B cell (primary cell): ENCODE measurements around the gene ESRRA. TPM values are rescaled to one million over a fixed set of nuclear protein-coding genes. Genes with fewer than 3 reads are reported as not detected.

Source experiments
- ATAC-seq: fragments of 200-7000 bp; cut with Tn5 transposase; one replicate; pipeline ENCODE4 v1.10.0; 2021; ENCODE audit warnings: low read depth, mild to moderate bottlenecking, moderate number of reproducible peaks, moderate library complexity
- CTCF ChIA-PET: fragments of 350-600 bp; sonication (Branson Sonifier 250); formaldehyde crosslinking; loops from one replicate; lab custom pipeline; 2021; ENCODE audit warnings: antibody characterized with exemption, inconsistent platforms; lab: Charles Lee
- POLR2A ChIA-PET: fragments of 350-600 bp; sonication (Branson Sonifier 250); formaldehyde crosslinking; loops from one replicate; lab custom pipeline; 2021; ENCODE audit warnings: antibody characterized with exemption; lab: Charles Lee
- DNase-seq: peaks from one replicate; pipeline ENCODE4 v3.0.0; 2013
- H2AFZ ChIP-seq: 2 replicates; pipeline ENCODE4 v1.6.1; 2012; ENCODE audit warnings: mild to moderate bottlenecking, low read depth, low read length; ENCODE audit not compliant: insufficient read depth, poor library complexity, severe bottlenecking
- H3K27ac ChIP-seq, 2 donors: 1 replicate in 1 of 2; 2 replicates in 1 of 2; pipeline ENCODE4 v1.5.1; 2012 to 2013; ENCODE audit warnings: low read length in 2 of 2, mild to moderate bottlenecking in 2 of 2, moderate library complexity in 1 of 2
- H3K27me3 ChIP-seq, 4 experiments: fragments of 200-600 bp in 1 of 4; sonication (generic) in 1 of 4; replicated peaks in 1 of 4; 1 replicate in 2 of 4; 2 replicates in 2 of 4; pipeline versions ENCODE4 v1.6.1 to v1.7.0; 2013 to 2016; ENCODE audit warnings: low read length in 3 of 4, mild to moderate bottlenecking in 2 of 4, mixed read lengths in 1 of 4, moderate library complexity in 1 of 4; ENCODE audit not compliant: insufficient read depth in 4 of 4, control insufficient read depth in 3 of 4; ENCODE audit errors: control extremely low read depth in 1 of 4
- H3K36me3 ChIP-seq, 2 experiments: replicated peaks in 1 of 2; 1 replicate in 1 of 2; 2 replicates in 1 of 2; pipeline versions ENCODE4 v1.6.1 to v1.7.1; 2013; ENCODE audit warnings: low read length in 1 of 2; ENCODE audit not compliant: insufficient read depth in 2 of 2, control insufficient read depth in 1 of 2; ENCODE audit errors: control extremely low read depth in 1 of 2, extremely low read depth in 1 of 2
- H3K4me1 ChIP-seq, 2 donors: fragments of 200-600 bp in 1 of 2; sonication (generic) in 1 of 2; 1 replicate in 1 of 2; 2 replicates in 1 of 2; pipeline versions ENCODE4 v1.5.1 to v1.6.1; 2013 to 2017; ENCODE audit warnings: low read length in 2 of 2; ENCODE audit not compliant: control insufficient read depth in 2 of 2, insufficient read depth in 2 of 2
- H3K4me2 ChIP-seq: replicated peaks from 2 replicates; pipeline ENCODE3; 2012; ENCODE audit warnings: mild to moderate bottlenecking, low read depth, low read length; ENCODE audit not compliant: poor library complexity, severe bottlenecking
- H3K4me3 ChIP-seq, 5 experiments: fragments of 200-600 bp in 1 of 5; sonication (generic) in 1 of 5; 1 replicate in 3 of 5; 2 replicates in 2 of 5; pipeline versions ENCODE4 v1.5.1 to v1.7.0; 2011 to 2016; ENCODE audit warnings: low read length in 4 of 5, mild to moderate bottlenecking in 4 of 5, low read depth in 2 of 5, control low read depth in 1 of 5, moderate library complexity in 1 of 5; ENCODE audit not compliant: insufficient read depth in 1 of 5; ENCODE audit errors: control extremely low read depth in 1 of 5, extremely low read depth in 1 of 5
- H3K79me2 ChIP-seq: fragments of 200-600 bp; sonication (generic); one replicate; pipeline ENCODE4 v1.6.0; 2016; ENCODE audit warnings: low read length; ENCODE audit not compliant: control insufficient read depth, insufficient read depth
- H3K9ac ChIP-seq: fragments of 200-600 bp; sonication (generic); 2 replicates; pipeline ENCODE4 v1.6.1; 2017; ENCODE audit warnings: mild to moderate bottlenecking, low read length, moderate library complexity
- H3K9me3 ChIP-seq, 3 donors: one replicate each; pipeline versions ENCODE4 v1.6.1 to v1.7.1; 2013; ENCODE audit warnings: low read length in 2 of 3; ENCODE audit not compliant: control insufficient read depth in 2 of 3, insufficient read depth in 1 of 3; ENCODE audit errors: control extremely low read depth in 1 of 3
- H4K20me1 ChIP-seq: 2 replicates; pipeline ENCODE4 v1.6.0; 2012; ENCODE audit warnings: mild to moderate bottlenecking, low read length; ENCODE audit not compliant: insufficient read depth, control insufficient read depth, poor library complexity, severe bottlenecking
- H3K27ac Mint-ChIP-seq: one replicate; pipeline ENCODE4 v1.8.0; 2021; ENCODE audit warnings: mixed read lengths
- H3K27me3 Mint-ChIP-seq: one replicate; pipeline ENCODE4 v1.8.0; 2021; ENCODE audit warnings: mixed read lengths
- H3K4me1 Mint-ChIP-seq: one replicate; pipeline ENCODE4 v1.8.0; 2021; ENCODE audit warnings: mixed read lengths
- H3K4me3 Mint-ChIP-seq: one replicate; pipeline ENCODE4 v1.8.0; 2021; ENCODE audit warnings: mixed read lengths
- H3K9me3 Mint-ChIP-seq: one replicate; pipeline ENCODE4 v1.8.0; 2022; ENCODE audit warnings: mixed read lengths; ENCODE audit not compliant: insufficient read depth
- CTCF ChIP-seq: fragments of 200-600 bp; IDR thresholded peaks from one replicate; pipeline ENCODE4 v1.8.0; 2022; ENCODE audit warnings: antibody characterized with exemption, mild to moderate bottlenecking
- EZH2 ChIP-seq: IDR thresholded peaks from 2 replicates; pipeline ENCODE4 v1.6.1; 2012; ENCODE audit warnings: borderline replicate concordance, low read depth, mild to moderate bottlenecking, moderate library complexity, low read length; ENCODE audit not compliant: insufficient read depth, poor library complexity, severe bottlenecking
- WGBS: methylation state at CpG from one replicate; pipeline ENCODE4 v1.1.5; 2013; ENCODE audit warnings: missing lambda C conversion rate; ENCODE audit not compliant: insufficient coverage; 5-methylcytosine and 5-hydroxymethylcytosine counted together
- intact Hi-C: fragments of 100-400 bp; cut with micrococcal nuclease; formaldehyde crosslinking; loops from one replicate; pipeline ENCODE4 v1.10.0; 2022
- polyA plus RNA-seq: library from polyadenylated mRNA; depleted of rRNA; stranded (reverse); fragments of >200 nt; gene quantifications from 2 replicates; pipeline ENCODE4 v1.2.3, GENCODE V29; 2012
- total RNA-seq, 2 donors: library from RNA; stranded (reverse); fragments of 120-200 nt in 1 of 2; gene quantifications; 1 replicate in 1 of 2; 2 replicates in 1 of 2; pipeline versions ENCODE4 v1.2.3 to v1.2.4, GENCODE V29; 2013 to 2022

ESRRA gene
- total and polyA plus RNA-seq, 2 donors (not counting 1 experiment from before 2014, with no cell fraction given): 16.3 to 39.6 TPM

- Histone ChIP-seq H3K79me2 (no peaks in the 10 kb centered on the region), H3K4me3 (no peak overlapping the region), H3K4me1 (no peaks in the 10 kb centered on the region), H3K9me3 (no peaks in the 10 kb centered on the region), H3K27ac (no peak overlapping the region), H3K36me3 (no peaks in the 10 kb centered on the region), H3K9ac (no peak overlapping the region), H4K20me1 (no peaks in the 10 kb centered on the region), H3K4me2 (no peak overlapping the region), H3K27me3 (no peaks in the 10 kb centered on the region), H2AFZ (no peak overlapping the region)
- Mint-ChIP-seq H3K27ac (no peak overlapping the region), H3K9me3 (no peaks in the 10 kb centered on the region), H3K4me3 (no peak overlapping the region), H3K27me3 (no peaks in the 10 kb centered on the region), H3K4me1 (peaks cover under 1% of the 10 kb centered on the region)
- DNase-seq: no peak
- WGBS: 97% methylated on average over 24 of the region's 24 CpGs
- ChIA-PET CTCF (interaction anchor here (1.1 kb wide), 1 partner anchor 9 kb away, joined by 3 read pairs; no protein-coding TSS in a partner anchor), POLR2A (interaction anchor here (0.7 kb wide), 1 partner anchor 520 kb away, joined by 3 read pairs; no protein-coding TSS in a partner anchor)
- TF ChIP-seq EZH2: no peak
- no peak for TF ChIP-seq CTCF
- no peak for ATAC-seq
- intact Hi-C loops: no loop called here
Measured at GRCh38 chr11:64258356-64258755, 47.0 kb upstream of the ESRRA start.

- Mint-ChIP-seq H3K4me3 (no peak overlapping the region), H3K4me1 (no peaks in the 10 kb centered on the region), H3K27me3 (no peaks in the 10 kb centered on the region), H3K9me3 (no peaks in the 10 kb centered on the region), H3K27ac (no peak overlapping the region)
- Histone ChIP-seq H3K36me3 (no peaks in the 10 kb centered on the region), H3K79me2 (no peaks in the 10 kb centered on the region), H3K9ac (no peak overlapping the region), H3K4me2 (no peak overlapping the region), H3K27ac (no peak overlapping the region), H2AFZ (no peak overlapping the region), H3K4me3 (no peak overlapping the region), H4K20me1 (no peaks in the 10 kb centered on the region), H3K4me1 (no peaks in the 10 kb centered on the region), H3K27me3 (no peaks in the 10 kb centered on the region), H3K9me3 (no peaks in the 10 kb centered on the region)
- ChIA-PET CTCF (interaction anchor here (0.6 kb wide), 1 partner anchor 10 kb away, joined by 3 read pairs; no protein-coding TSS in a partner anchor), POLR2A (interaction anchor here (0.6 kb wide), 1 partner anchor 68 kb away, joined by 4 read pairs; no protein-coding TSS in a partner anchor)
- DNase-seq (no peak), ATAC-seq (no peak)
- intact Hi-C loops: no loop called here
- no peak for TF ChIP-seq EZH2
- TF ChIP-seq CTCF: no peak
- 95% methylated on average over 32 of the region's 32 CpGs for WGBS
Measured at GRCh38 chr11:64258946-64259532, 46.3 kb upstream of the ESRRA start.
